Measurements from ENCODE around the gene TMPRSS2.
"Not testable (repeated sequence)": the region's sequence is repeated elsewhere in the genome, so short reads cannot be mapped to it uniquely, and the experiment has no call there.

The TMPRSS2 gene

DNA sequence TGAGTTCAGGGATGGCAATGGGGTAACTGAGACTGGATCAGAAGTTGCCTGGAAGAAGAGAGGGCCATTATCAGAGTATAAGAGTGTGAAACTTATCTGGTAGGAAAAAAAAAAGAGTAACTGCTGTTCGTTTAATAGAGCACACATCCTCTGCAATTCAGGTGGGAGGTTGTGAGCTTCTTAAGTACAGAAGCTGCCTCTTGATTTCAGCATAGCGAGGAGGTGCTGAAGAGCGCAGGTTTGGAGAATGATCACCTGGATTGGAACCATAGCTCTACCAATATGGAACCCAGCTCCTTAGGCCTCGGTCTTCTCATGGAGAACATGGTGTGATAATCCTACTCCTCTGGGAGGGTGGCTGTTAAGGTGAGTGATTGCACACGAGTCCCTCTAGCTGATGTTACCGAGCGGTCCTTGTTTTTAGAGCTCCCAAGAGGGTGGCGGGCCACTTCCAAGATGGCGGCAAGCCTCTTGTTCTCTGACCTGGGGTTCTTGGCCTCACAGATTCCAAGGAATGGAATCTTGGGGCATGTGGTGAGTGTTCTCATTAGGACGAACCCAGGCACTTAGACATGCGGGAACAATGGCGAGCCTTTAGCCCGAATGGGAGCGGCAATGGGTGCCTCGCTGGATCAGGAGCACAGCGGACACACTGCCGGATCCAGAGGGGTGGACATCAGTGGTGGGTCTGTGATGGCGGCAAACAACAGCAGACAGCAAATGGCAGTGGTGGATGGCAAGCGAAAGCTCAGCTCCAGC is 85.2 kb downstream of the TMPRSS2 start:
- no peak for DNase-seq
- Histone ChIP-seq H3K9me3 (ENCODE audit: control extremely low read depth in 1 of 5, control insufficient read depth in 4 of 5, insufficient read depth in 2 of 5, low read depth in 1 of 5, low read length in 4 of 5) (peaks cover 0 to 3% (median 0%) of the 10 kb centered on the region in 5 experiments), H3K4me3 (ENCODE audit: control insufficient read depth in 1 of 7, extremely low read depth in 1 of 7, insufficient read depth in 4 of 7, low read depth in 2 of 7, low read length in 6 of 7) (no peak overlapping the region), H3K27me3 (replicated peaks in 2 of 5; ENCODE audit: control insufficient read depth in 4 of 5, insufficient read depth in 5 of 5, low read length in 4 of 5) (peaks cover 0 to 3% (median 0%) of the 10 kb centered on the region in 5 experiments), H3K36me3 (ENCODE audit: control insufficient read depth in 4 of 4, insufficient read depth in 4 of 4, low read length in 3 of 4) (no peaks in the 10 kb centered on the region), H3K4me1 (ENCODE audit: control extremely low read depth in 1 of 4, control insufficient read depth in 4 of 4, insufficient read depth in 4 of 4, low read length in 3 of 4) (peaks cover 0 to 24% (median 16%) of the 10 kb centered on the region in 4 experiments), H3K27ac (ENCODE audit: insufficient read depth in 1 of 2, low read depth in 1 of 2, low read length in 2 of 2, poor library complexity in 1 of 2, severe bottlenecking in 2 of 2) (no peak overlapping the region)
- CTCF ChIA-PET: interaction anchor here (1.0 kb wide), 1 partner anchor 45 kb away, joined by 4 read pairs; no protein-coding TSS in a partner anchor
- 95% methylated on average over 19 of the region's 19 CpGs for WGBS (ENCODE audit: insufficient coverage)
- POLR2A ChIA-PET: no interaction called here

GRCh38 chr21:41420998-41421397 is 87.0 kb downstream of the TMPRSS2 start:
- H3K27ac ChIP-seq (ENCODE audit: insufficient read depth in 1 of 2, low read depth in 1 of 2, low read length in 2 of 2, poor library complexity in 1 of 2, severe bottlenecking in 2 of 2); H3K9me3 ChIP-seq (ENCODE audit: control extremely low read depth in 1 of 5, control insufficient read depth in 4 of 5, insufficient read depth in 2 of 5, low read depth in 1 of 5, low read length in 4 of 5); H3K36me3 ChIP-seq (ENCODE audit: control insufficient read depth in 4 of 4, insufficient read depth in 4 of 4, low read length in 3 of 4); H3K27me3 ChIP-seq (replicated peaks in 2 of 5; ENCODE audit: control insufficient read depth in 4 of 5, insufficient read depth in 5 of 5, low read length in 4 of 5); CTCF ChIA-PET; DNase-seq; POLR2A ChIA-PET: not testable (repeated sequence)
- Histone ChIP-seq H3K4me1 (ENCODE audit: control extremely low read depth in 1 of 4, control insufficient read depth in 4 of 4, insufficient read depth in 4 of 4, low read length in 3 of 4) (peaks cover 0 to 15% (median 11%) of the 10 kb centered on the region in 4 experiments), H3K4me3 (ENCODE audit: control insufficient read depth in 1 of 7, extremely low read depth in 1 of 7, insufficient read depth in 4 of 7, low read depth in 2 of 7, low read length in 6 of 7) (peak overlapping the region in 3 of 7 experiments; percentile 78 to 90 (median 85))
- WGBS (ENCODE audit: insufficient coverage): no CpG with 5 or more reads among the region's 8 CpGs

DNA sequence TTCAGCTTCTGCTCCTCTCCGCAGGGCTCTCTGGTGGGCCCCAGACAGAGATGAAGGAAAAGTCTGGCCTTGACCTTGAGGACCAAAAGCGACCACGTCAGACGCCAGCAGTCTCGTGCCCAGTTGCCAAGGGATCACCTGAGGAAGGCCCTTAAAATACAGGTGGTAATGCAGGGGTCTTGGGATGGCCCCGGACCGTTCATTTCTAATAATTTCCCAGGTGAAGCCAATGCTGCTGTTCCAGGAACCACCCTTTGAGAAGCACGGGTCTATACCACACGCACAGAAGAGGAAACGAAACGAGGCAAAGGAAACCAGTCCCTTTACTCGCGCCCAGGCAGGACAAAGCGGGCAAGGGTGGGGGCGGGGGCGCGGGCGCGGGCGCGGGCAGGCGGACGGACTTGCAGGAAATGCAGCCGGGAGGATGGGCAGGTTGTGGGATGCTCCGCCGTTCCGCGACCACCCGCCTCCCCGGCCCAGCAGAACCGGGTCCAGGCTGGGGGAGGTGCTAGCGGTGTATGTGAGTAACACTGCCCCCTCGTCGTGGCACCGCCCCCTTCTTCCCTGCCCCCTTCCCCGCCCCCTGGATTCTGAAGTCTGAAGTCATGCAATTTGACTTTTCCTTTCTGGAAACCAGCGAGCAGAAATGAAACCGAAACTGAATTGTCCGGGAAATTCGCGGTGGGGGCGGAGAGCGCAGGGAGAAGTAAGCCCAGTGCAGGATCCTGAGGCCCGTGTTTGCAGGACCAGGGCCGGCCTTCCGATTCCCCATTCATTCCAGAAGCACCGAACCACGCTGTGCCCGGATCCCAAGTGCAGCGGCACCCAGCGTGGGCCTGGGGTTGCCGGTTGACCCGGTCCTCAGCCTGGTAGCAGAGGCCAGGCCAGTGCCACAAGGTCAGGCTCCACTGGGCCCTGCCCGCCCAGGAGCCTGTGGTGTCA is 87.8 kb downstream of the TMPRSS2 start:
- Histone ChIP-seq H3K4me3 (ENCODE audit: control insufficient read depth in 1 of 7, extremely low read depth in 1 of 7, insufficient read depth in 4 of 7, low read depth in 2 of 7, low read length in 6 of 7) (peak overlapping the region; percentile 58 to 90 (median 73)), H3K9me3 (ENCODE audit: control extremely low read depth in 1 of 5, control insufficient read depth in 4 of 5, insufficient read depth in 2 of 5, low read depth in 1 of 5, low read length in 4 of 5) (peaks cover 0 to 3% (median 0%) of the 10 kb centered on the region in 5 experiments), H3K27me3 (replicated peaks in 2 of 5; ENCODE audit: control insufficient read depth in 4 of 5, insufficient read depth in 5 of 5, low read length in 4 of 5) (no peaks in the 10 kb centered on the region), H3K36me3 (ENCODE audit: control insufficient read depth in 4 of 4, insufficient read depth in 4 of 4, low read length in 3 of 4) (no peaks in the 10 kb centered on the region), H3K27ac (ENCODE audit: insufficient read depth in 1 of 2, low read depth in 1 of 2, low read length in 2 of 2, poor library complexity in 1 of 2, severe bottlenecking in 2 of 2) (peak overlapping the region in 1 of 2 experiments; percentile 61), H3K4me1 (ENCODE audit: control extremely low read depth in 1 of 4, control insufficient read depth in 4 of 4, insufficient read depth in 4 of 4, low read length in 3 of 4) (peaks cover 0 to 11% (median 7%) of the 10 kb centered on the region in 4 experiments)
- 5% methylated on average over 30 of the region's 54 CpGs for WGBS (ENCODE audit: insufficient coverage)
- CTCF ChIA-PET: interaction anchor here (0.6 kb wide), 1 partner anchor 40 kb away, joined by 3 read pairs; no protein-coding TSS in a partner anchor
- POLR2A ChIA-PET: no interaction called here
- DNase-seq: peak; percentile 72 to 87 (median 78)

- ChIA-PET CTCF (interaction anchor here (0.9 to 1.2 kb wide), 3 partner anchors 8 to 136 kb away, joined by 3 to 5 read pairs (median 3); no protein-coding TSS in a partner anchor), POLR2A (no interaction called here)
- no peak overlapping the region for H3K27ac ChIP-seq (ENCODE audit: insufficient read depth in 1 of 2, low read depth in 1 of 2, low read length in 2 of 2, poor library complexity in 1 of 2, severe bottlenecking in 2 of 2)
Observed at GRCh38 chr21:41418956-41419680, 88.8 kb downstream of the TMPRSS2 start.

DNA sequence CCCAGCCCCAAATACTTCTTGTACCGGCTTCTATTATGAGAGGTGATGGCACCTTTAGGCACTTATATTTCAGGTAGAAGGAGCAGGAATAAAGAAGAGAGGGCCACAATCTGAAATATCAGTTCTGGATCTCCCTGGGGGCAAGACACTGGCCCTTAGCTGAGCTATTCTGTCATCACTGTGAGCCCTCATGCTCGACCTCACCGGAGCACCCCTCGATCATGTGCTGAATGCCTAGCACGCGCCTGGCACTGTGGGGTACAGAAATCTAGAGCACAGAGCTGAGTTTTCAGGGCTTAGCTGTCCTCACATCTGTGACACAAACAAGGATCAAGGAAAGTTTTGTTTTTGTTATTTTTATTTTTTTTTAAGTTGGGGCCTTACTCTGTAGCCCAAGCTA is 89.6 kb downstream of the TMPRSS2 start:
- Histone ChIP-seq H3K4me3 (ENCODE audit: control insufficient read depth in 1 of 7, extremely low read depth in 1 of 7, insufficient read depth in 4 of 7, low read depth in 2 of 7, low read length in 6 of 7) (no peak overlapping the region), H3K9me3 (ENCODE audit: control extremely low read depth in 1 of 5, control insufficient read depth in 4 of 5, insufficient read depth in 2 of 5, low read depth in 1 of 5, low read length in 4 of 5) (peaks cover 0 to 3% (median 0%) of the 10 kb centered on the region in 5 experiments), H3K27me3 (replicated peaks in 2 of 5; ENCODE audit: control insufficient read depth in 4 of 5, insufficient read depth in 5 of 5, low read length in 4 of 5) (no peaks in the 10 kb centered on the region), H3K27ac (ENCODE audit: insufficient read depth in 1 of 2, low read depth in 1 of 2, low read length in 2 of 2, poor library complexity in 1 of 2, severe bottlenecking in 2 of 2) (no peak overlapping the region), H3K4me1 (ENCODE audit: control extremely low read depth in 1 of 4, control insufficient read depth in 4 of 4, insufficient read depth in 4 of 4, low read length in 3 of 4) (peaks cover 0 to 11% (median 7%) of the 10 kb centered on the region in 4 experiments), H3K36me3 (ENCODE audit: control insufficient read depth in 4 of 4, insufficient read depth in 4 of 4, low read length in 3 of 4) (no peaks in the 10 kb centered on the region)
- DNase-seq: no peak
- POLR2A ChIA-PET: no interaction called here
- CTCF ChIA-PET: interaction anchor here (0.9 to 1.2 kb wide), 3 partner anchors 9 to 135 kb away, joined by 3 to 5 read pairs (median 3); no protein-coding TSS in a partner anchor
- whole genome bisulfite sequencing (ENCODE audit: insufficient coverage): 95% methylated on average over 6 of the region's 6 CpGs

More at GRCh38 chr21:41418956-41419680, 88.8 kb downstream of the TMPRSS2 start:
- 96% methylated on average over 11 of the region's 11 CpGs for WGBS (ENCODE audit: insufficient coverage)
- H3K4me3 ChIP-seq (ENCODE audit: control insufficient read depth in 1 of 7, extremely low read depth in 1 of 7, insufficient read depth in 4 of 7, low read depth in 2 of 7, low read length in 6 of 7): no peak overlapping the region
- DNase-seq: no peak
- peaks cover 0 to 3% (median 0%) of the 10 kb centered on the region in 5 experiments for H3K9me3 ChIP-seq (ENCODE audit: control extremely low read depth in 1 of 5, control insufficient read depth in 4 of 5, insufficient read depth in 2 of 5, low read depth in 1 of 5, low read length in 4 of 5)
- H3K36me3 ChIP-seq (ENCODE audit: control insufficient read depth in 4 of 4, insufficient read depth in 4 of 4, low read length in 3 of 4): no peaks in the 10 kb centered on the region
- no peaks in the 10 kb centered on the region for H3K27me3 ChIP-seq (replicated peaks in 2 of 5; ENCODE audit: control insufficient read depth in 4 of 5, insufficient read depth in 5 of 5, low read length in 4 of 5)
- H3K4me1 ChIP-seq (ENCODE audit: control extremely low read depth in 1 of 4, control insufficient read depth in 4 of 4, insufficient read depth in 4 of 4, low read length in 3 of 4): peaks cover 0 to 11% (median 7%) of the 10 kb centered on the region in 4 experiments

DNA sequence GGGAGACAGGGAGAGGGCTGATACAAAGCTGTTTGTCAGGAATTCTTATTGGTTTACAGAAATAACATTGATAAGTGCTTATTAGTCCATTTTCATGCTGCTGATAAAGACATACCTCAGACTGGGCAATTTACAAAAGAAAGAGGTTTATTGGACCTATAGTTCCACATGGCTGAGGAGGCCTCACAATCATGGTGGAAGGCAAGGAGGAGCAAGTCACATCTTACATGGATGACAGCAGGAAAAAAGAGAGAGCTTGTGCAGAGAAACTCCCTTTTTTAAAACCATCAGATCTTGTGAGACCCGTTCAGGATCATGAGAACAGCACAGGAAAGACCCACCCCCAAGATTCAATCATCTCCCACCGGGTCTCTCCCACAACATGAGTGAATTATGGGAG is 90.5 kb downstream of the TMPRSS2 start:
- CTCF ChIA-PET: interaction anchor here (1.2 kb wide), 1 partner anchor 45 kb away, joined by 3 read pairs; no protein-coding TSS in a partner anchor
- peaks cover 0 to 11% (median 7%) of the 10 kb centered on the region in 4 experiments for H3K4me1 ChIP-seq (ENCODE audit: control extremely low read depth in 1 of 4, control insufficient read depth in 4 of 4, insufficient read depth in 4 of 4, low read length in 3 of 4)
- DNase-seq; H3K36me3 ChIP-seq (ENCODE audit: control insufficient read depth in 4 of 4, insufficient read depth in 4 of 4, low read length in 3 of 4); H3K27me3 ChIP-seq (replicated peaks in 2 of 5; ENCODE audit: control insufficient read depth in 4 of 5, insufficient read depth in 5 of 5, low read length in 4 of 5); POLR2A ChIA-PET; H3K4me3 ChIP-seq (ENCODE audit: control insufficient read depth in 1 of 7, extremely low read depth in 1 of 7, insufficient read depth in 4 of 7, low read depth in 2 of 7, low read length in 6 of 7); H3K9me3 ChIP-seq (ENCODE audit: control extremely low read depth in 1 of 5, control insufficient read depth in 4 of 5, insufficient read depth in 2 of 5, low read depth in 1 of 5, low read length in 4 of 5); H3K27ac ChIP-seq (ENCODE audit: insufficient read depth in 1 of 2, low read depth in 1 of 2, low read length in 2 of 2, poor library complexity in 1 of 2, severe bottlenecking in 2 of 2): not testable (repeated sequence)
- no CpG with 5 or more reads among the region's 2 CpGs for whole genome bisulfite sequencing (ENCODE audit: insufficient coverage)

Data from common myeloid progenitor, CD34-positive (primary cell).